ENCODE measurements around the gene ATG13.

Gene ATG13

GRCh38 chr11:46677169-46677568, 59.8 kb downstream of the ATG13 start:
- no peak for DNase-seq

- DNase-seq = no peak
Measured at GRCh38 chr11:46677991-46678740, 60.8 kb downstream of the ATG13 start.

GRCh38 chr11:46678741-46679130, 61.4 kb downstream of the ATG13 start:
- DNase-seq = no peak

GRCh38 chr11:46679241-46680163, 62.1 kb downstream of the ATG13 start:
- DNase-seq = no peak

- no peak for DNase-seq
Measured at GRCh38 chr11:46680164-46680760, 62.9 kb downstream of the ATG13 start.

- no peak for DNase-seq
Measured at GRCh38 chr11:46680815-46681214, 63.5 kb downstream of the ATG13 start.

GRCh38 chr11:46681814-46682213, 64.5 kb downstream of the ATG13 start:
- DNase-seq = no peak

GRCh38 chr11:46682773-46683752, 65.7 kb downstream of the ATG13 start:
- no peak for DNase-seq

- no peak for DNase-seq
Measured at GRCh38 chr11:46684367-46684766, 67.0 kb downstream of the ATG13 start.

GRCh38 chr11:46686886-46687795, 69.8 kb downstream of the ATG13 start:
- DNase-seq = no peak

- no peak for DNase-seq
Measured at GRCh38 chr11:46690702-46691101, 73.3 kb downstream of the ATG13 start.

GRCh38 chr11:46692450-46692849, 75.1 kb downstream of the ATG13 start:
- no peak for DNase-seq

GRCh38 chr11:46693597-46694012, 76.3 kb downstream of the ATG13 start:
- DNase-seq = no peak

- DNase-seq = no peak
Measured at GRCh38 chr11:46694072-46694471, 76.7 kb downstream of the ATG13 start.

GRCh38 chr11:46694607-46695006, 77.3 kb downstream of the ATG13 start:
- DNase-seq = no peak

GRCh38 chr11:46695345-46696211, 78.2 kb downstream of the ATG13 start:
- DNase-seq = no peak

GRCh38 chr11:46696212-46696558, 78.8 kb downstream of the ATG13 start:
- DNase-seq = peak; percentile 78

GRCh38 chr11:46697303-46697702, 80.0 kb downstream of the ATG13 start:
- peak; percentile 24 for DNase-seq

- no peak for DNase-seq
Measured at GRCh38 chr11:46697723-46698122, 80.4 kb downstream of the ATG13 start.

GRCh38 chr11:46698597-46698996, 81.2 kb downstream of the ATG13 start:
- DNase-seq = no peak

All from NCI-H1092 treated with DMSO at 0.1 percent for 48 hours (cell line).